Astrocyte (in vitro differentiated cells and primary cell): Measurements from ENCODE around the gene FKBP11.

ENCODE experiments used
- CTCF ChIP-seq: IDR thresholded peaks from 2 replicates; pipeline ENCODE4 v1.5.1; 2011; ENCODE audit warnings: low read depth, mild to moderate bottlenecking, inconsistent platforms, low read length, moderate library complexity; ENCODE audit not compliant: insufficient read depth
- EZH2 ChIP-seq: IDR thresholded peaks from 2 replicates; pipeline ENCODE4 v1.6.1; 2012; ENCODE audit warnings: mild to moderate bottlenecking, low read length, inconsistent platforms; ENCODE audit not compliant: insufficient read depth

- TF ChIP-seq CTCF (no peak), EZH2 (no peak)
Observed at GRCh38 chr12:48880647-48881046, 44.6 kb downstream of the FKBP11 start.
